Measurements from ENCODE around the gene LHFPL3. TPM values are rescaled to one million over a fixed set of nuclear protein-coding genes. Genes with fewer than 3 reads are reported as not detected.

Gene LHFPL3
- total RNA-seq, 2 donors from 2014 or later, result not detected

GRCh38 chr7:104652865-104653264 is 324.5 kb downstream of the LHFPL3 start:
- no peaks in the 10 kb centered on the region for H3K27me3 ChIP-seq (replicated peaks; ENCODE audit: insufficient read depth)
- H3K36me3 ChIP-seq, result no peaks in the 10 kb centered on the region
- no peak overlapping the region for H3K4me3 ChIP-seq
- no peak overlapping the region for H3K27ac ChIP-seq
- no peak for ATAC-seq (ENCODE audit: insufficient number of reproducible peaks, low FRiP score, low read depth)
- H3K9me3 ChIP-seq, result no peaks in the 10 kb centered on the region
- no peak for TF ChIP-seq CTCF (IDR thresholded peaks at IDR 0.05)
- no peak for DNase-seq (ENCODE audit: low spot score)
- H3K4me1 ChIP-seq (ENCODE audit: control insufficient read depth in 1 of 2, low read depth in 2 of 2), result no peaks in the 10 kb centered on the region

- H3K9me3 ChIP-seq, result no peaks in the 10 kb centered on the region
- no peak overlapping the region for H3K4me3 ChIP-seq
- TF ChIP-seq CTCF (IDR thresholded peaks at IDR 0.05), result no peak
- H3K36me3 ChIP-seq, result no peaks in the 10 kb centered on the region
- ATAC-seq (ENCODE audit: insufficient number of reproducible peaks, low FRiP score, low read depth), result no peak
- no peaks in the 10 kb centered on the region for H3K4me1 ChIP-seq (ENCODE audit: control insufficient read depth in 1 of 2, low read depth in 2 of 2)
- H3K27me3 ChIP-seq (replicated peaks; ENCODE audit: insufficient read depth), result no peaks in the 10 kb centered on the region
- no peak overlapping the region for H3K27ac ChIP-seq
- DNase-seq (ENCODE audit: low spot score), result no peak
Observed at GRCh38 chr7:104653825-104654401, 325.5 kb downstream of the LHFPL3 start.

GRCh38 chr7:104655592-104655991 is 327.2 kb downstream of the LHFPL3 start:
- H3K36me3 ChIP-seq, result no peaks in the 10 kb centered on the region
- no peaks in the 10 kb centered on the region for H3K27me3 ChIP-seq (replicated peaks; ENCODE audit: insufficient read depth)
- DNase-seq (ENCODE audit: low spot score) (no peak), ATAC-seq (ENCODE audit: insufficient number of reproducible peaks, low FRiP score, low read depth) (no peak)
- H3K4me1 ChIP-seq (ENCODE audit: control insufficient read depth in 1 of 2, low read depth in 2 of 2), result no peaks in the 10 kb centered on the region
- H3K9me3 ChIP-seq, result no peaks in the 10 kb centered on the region
- TF ChIP-seq CTCF (IDR thresholded peaks at IDR 0.05), result no peak
- H3K4me3 ChIP-seq, result no peak overlapping the region
- no peak overlapping the region for H3K27ac ChIP-seq

GRCh38 chr7:104656467-104656866 is 328.1 kb downstream of the LHFPL3 start:
- no peaks in the 10 kb centered on the region for H3K27me3 ChIP-seq (replicated peaks; ENCODE audit: insufficient read depth)
- H3K4me1 ChIP-seq (ENCODE audit: control insufficient read depth in 1 of 2, low read depth in 2 of 2), result no peaks in the 10 kb centered on the region
- DNase-seq (ENCODE audit: low spot score), result no peak
- no peak overlapping the region for H3K27ac ChIP-seq
- no peak for TF ChIP-seq CTCF (IDR thresholded peaks at IDR 0.05)
- no peaks in the 10 kb centered on the region for H3K9me3 ChIP-seq
- no peak for ATAC-seq (ENCODE audit: insufficient number of reproducible peaks, low FRiP score, low read depth)
- no peak overlapping the region for H3K4me3 ChIP-seq
- no peaks in the 10 kb centered on the region for H3K36me3 ChIP-seq

- no peak for DNase-seq (ENCODE audit: low spot score)
- TF ChIP-seq CTCF (IDR thresholded peaks at IDR 0.05), result no peak
- Histone ChIP-seq H3K27me3 (replicated peaks; ENCODE audit: insufficient read depth) (no peaks in the 10 kb centered on the region), H3K36me3 (no peaks in the 10 kb centered on the region), H3K9me3 (no peaks in the 10 kb centered on the region), H3K4me3 (no peak overlapping the region), H3K27ac (no peak overlapping the region), H3K4me1 (ENCODE audit: control insufficient read depth in 1 of 2, low read depth in 2 of 2) (no peaks in the 10 kb centered on the region)
- no peak for ATAC-seq (ENCODE audit: insufficient number of reproducible peaks, low FRiP score, low read depth)
Observed at GRCh38 chr7:104657134-104657533, 328.7 kb downstream of the LHFPL3 start.
